KMS-11 (cell line): Measurements from ENCODE around the gene EOLA2.

Source experiments
- H2AFZ ChIP-seq: fragments of 200-600 bp; sonication (generic); 2 replicates; pipeline ENCODE4 v1.6.1; 2016; ENCODE audit warnings: antibody characterized with exemption, mixed run types, low read depth
- H3K27ac ChIP-seq: fragments of 200-600 bp; sonication (generic); 2 replicates; pipeline ENCODE4 v1.6.1; 2016; ENCODE audit warnings: mild to moderate bottlenecking, mixed run types
- H3K27me3 ChIP-seq: fragments of 200-600 bp; sonication (generic); 2 replicates; pipeline ENCODE4 v1.6.1; 2017; ENCODE audit warnings: mild to moderate bottlenecking, low read depth, mixed run types, moderate library complexity; ENCODE audit not compliant: insufficient read depth
- H3K36me3 ChIP-seq: fragments of 200-600 bp; sonication (generic); 2 replicates; pipeline ENCODE4 v1.6.1; 2017; ENCODE audit warnings: mild to moderate bottlenecking, mixed run types; ENCODE audit not compliant: insufficient read depth
- H3K4me1 ChIP-seq: fragments of 200-600 bp; sonication (generic); 2 replicates; pipeline ENCODE4 v1.6.1; 2016; ENCODE audit warnings: mild to moderate bottlenecking, low read depth, mixed run types; ENCODE audit not compliant: poor library complexity, severe bottlenecking
- H3K4me2 ChIP-seq: fragments of 200-600 bp; sonication (generic); 2 replicates; pipeline ENCODE4 v1.7.0; 2016; ENCODE audit warnings: mild to moderate bottlenecking, mixed run types
- H3K4me3 ChIP-seq: fragments of 200-600 bp; sonication (generic); IDR thresholded peaks from 2 replicates; pipeline ENCODE4 v1.6.1; 2017; ENCODE audit warnings: low read depth, low read length, mixed read lengths; ENCODE audit not compliant: insufficient read depth
- H3K79me2 ChIP-seq: fragments of 200-600 bp; sonication (generic); 2 replicates; pipeline ENCODE4 v1.6.1; 2016; ENCODE audit warnings: low read depth, mixed run types; ENCODE audit not compliant: insufficient read depth
- H3K9ac ChIP-seq: fragments of 200-600 bp; sonication (generic); 2 replicates; pipeline ENCODE4 v1.6.1; 2016; ENCODE audit warnings: mild to moderate bottlenecking, mixed run types
- H4K20me1 ChIP-seq: fragments of 200-600 bp; sonication (generic); 2 replicates; pipeline ENCODE4 v1.6.1; 2016; ENCODE audit warnings: mild to moderate bottlenecking, mixed run types; ENCODE audit not compliant: insufficient read depth
- TF ChIP-seq, protein P1 (sequence below): fragments of 200-600 bp; sonication (generic); conservative IDR thresholded peaks from 2 replicates; pipeline ENCODE4 v1.6.1; 2017; ENCODE audit warnings: low read depth, mild to moderate bottlenecking, antibody characterized with exemption, low read length, moderate library complexity, mixed read lengths

The EOLA2 gene

DNA sequence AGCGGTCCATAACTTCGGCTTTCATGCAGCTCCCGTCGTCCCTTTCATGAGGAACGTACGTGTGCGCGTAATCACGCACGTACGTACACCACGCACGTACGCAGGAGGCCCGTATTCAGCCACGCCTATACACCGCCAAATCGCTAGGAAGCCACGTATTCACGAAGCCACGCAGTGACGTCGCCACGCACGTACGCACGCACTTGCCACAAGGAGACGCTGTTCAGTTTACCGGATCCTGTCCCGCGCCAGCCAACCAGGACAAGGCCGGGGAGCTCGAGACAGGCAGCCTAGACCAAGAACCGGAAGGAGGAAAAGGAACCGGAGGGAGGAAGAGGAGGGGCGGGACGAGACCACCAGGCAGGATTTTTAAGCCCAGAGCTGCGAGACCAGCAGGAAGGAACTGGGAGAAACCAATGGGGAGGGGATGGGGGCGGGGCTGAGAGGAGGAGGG is at the start of gene EOLA2:
EOLA2 (minus strand) TSS at position 65 of the 454 bp plus-strand sequence. CDS start 4,617 bp downstream, outside the sequence.
- H3K27me3 ChIP-seq = no peaks in the 10 kb centered on the region
- H3K27ac ChIP-seq = peak within 1 kb of the TSS; percentile 71
- no peaks in the 10 kb centered on the region for H3K36me3 ChIP-seq
- H4K20me1 ChIP-seq = no peaks in the 10 kb centered on the region
- peaks cover 9% of the 10 kb centered on the region; the same call in 1 of the 2 replicates for H3K79me2 ChIP-seq
- TF ChIP-seq, protein P1, sequence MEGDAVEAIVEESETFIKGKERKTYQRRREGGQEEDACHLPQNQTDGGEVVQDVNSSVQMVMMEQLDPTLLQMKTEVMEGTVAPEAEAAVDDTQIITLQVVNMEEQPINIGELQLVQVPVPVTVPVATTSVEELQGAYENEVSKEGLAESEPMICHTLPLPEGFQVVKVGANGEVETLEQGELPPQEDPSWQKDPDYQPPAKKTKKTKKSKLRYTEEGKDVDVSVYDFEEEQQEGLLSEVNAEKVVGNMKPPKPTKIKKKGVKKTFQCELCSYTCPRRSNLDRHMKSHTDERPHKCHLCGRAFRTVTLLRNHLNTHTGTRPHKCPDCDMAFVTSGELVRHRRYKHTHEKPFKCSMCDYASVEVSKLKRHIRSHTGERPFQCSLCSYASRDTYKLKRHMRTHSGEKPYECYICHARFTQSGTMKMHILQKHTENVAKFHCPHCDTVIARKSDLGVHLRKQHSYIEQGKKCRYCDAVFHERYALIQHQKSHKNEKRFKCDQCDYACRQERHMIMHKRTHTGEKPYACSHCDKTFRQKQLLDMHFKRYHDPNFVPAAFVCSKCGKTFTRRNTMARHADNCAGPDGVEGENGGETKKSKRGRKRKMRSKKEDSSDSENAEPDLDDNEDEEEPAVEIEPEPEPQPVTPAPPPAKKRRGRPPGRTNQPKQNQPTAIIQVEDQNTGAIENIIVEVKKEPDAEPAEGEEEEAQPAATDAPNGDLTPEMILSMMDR = peak; percentile 66
- peak within 1 kb of the TSS; percentile 73 for H3K9ac ChIP-seq
- no peak within 1 kb of the TSS for H3K4me3 ChIP-seq
- H2AFZ ChIP-seq = peak within 1 kb of the TSS; percentile 66
- peak within 1 kb of the TSS; percentile 63 for H3K4me2 ChIP-seq
- no peaks in the 10 kb centered on the region for H3K4me1 ChIP-seq

- TF ChIP-seq, protein P1 = no peak
- H3K27me3 ChIP-seq = no peaks in the 10 kb centered on the region
- no peaks in the 10 kb centered on the region for H4K20me1 ChIP-seq
- H3K4me3 ChIP-seq = no peak overlapping the region
- H3K9ac ChIP-seq = no peak overlapping the region
- H3K79me2 ChIP-seq = no peaks in the 10 kb centered on the region
- H3K36me3 ChIP-seq = no peaks in the 10 kb centered on the region
- no peaks in the 10 kb centered on the region for H3K4me1 ChIP-seq
- H3K4me2 ChIP-seq = no peak overlapping the region
- H3K27ac ChIP-seq = no peak overlapping the region
- no peak overlapping the region for H2AFZ ChIP-seq
Measured at GRCh38 chrX:149987613-149988012, 49.3 kb upstream of the EOLA2 start.

GRCh38 chrX:149984411-149984810 is 46.1 kb upstream of the EOLA2 start:
- Histone ChIP-seq H3K4me2 (no peak overlapping the region), H4K20me1 (no peaks in the 10 kb centered on the region), H3K27ac (no peak overlapping the region), H3K9ac (no peak overlapping the region), H3K79me2 (no peaks in the 10 kb centered on the region), H3K4me3 (no peak overlapping the region), H2AFZ (no peak overlapping the region), H3K27me3 (no peaks in the 10 kb centered on the region), H3K36me3 (no peaks in the 10 kb centered on the region), H3K4me1 (no peaks in the 10 kb centered on the region)
- TF ChIP-seq, protein P1 = no peak

DNA sequence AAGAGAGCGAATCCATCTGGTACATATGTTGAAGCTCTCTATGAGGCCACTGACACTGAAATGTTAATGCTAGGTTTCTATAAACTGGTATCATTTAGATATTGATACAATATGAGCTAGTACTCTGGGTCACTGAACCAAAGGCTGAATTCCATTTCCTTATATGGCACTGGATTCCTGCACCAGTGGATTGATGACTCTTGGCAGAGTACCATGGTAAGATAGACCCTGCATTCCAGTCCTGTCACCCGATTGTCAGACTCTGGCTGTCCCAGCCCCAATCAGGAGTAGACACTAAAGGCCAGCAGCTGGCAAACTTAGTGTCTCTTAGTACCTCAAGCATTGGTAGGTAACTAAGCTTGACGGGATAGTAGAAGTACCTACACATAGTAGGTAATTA is 44.0 kb upstream of the EOLA2 start:
- H3K36me3 ChIP-seq = no peaks in the 10 kb centered on the region
- no peaks in the 10 kb centered on the region for H3K27me3 ChIP-seq
- H4K20me1 ChIP-seq = no peaks in the 10 kb centered on the region
- no peak overlapping the region for H2AFZ ChIP-seq
- no peak overlapping the region for H3K4me3 ChIP-seq
- H3K4me1 ChIP-seq = no peaks in the 10 kb centered on the region
- TF ChIP-seq, protein P1 = no peak
- no peaks in the 10 kb centered on the region for H3K79me2 ChIP-seq
- no peak overlapping the region for H3K27ac ChIP-seq
- no peak overlapping the region for H3K9ac ChIP-seq
- no peak overlapping the region for H3K4me2 ChIP-seq
